HEK293 (cell line): ENCODE results near the gene NOB1.

Experiments used
- CTCF ChIA-PET: fragments of 350-600 bp; formaldehyde crosslinking; extraction: SDS; loops from one replicate; lab custom pipeline; 2021; ENCODE audit warnings: antibody characterized with exemption; lab: Yijun Ruan, JAX
- POLR2A ChIA-PET: fragments of 300-600 bp; formaldehyde crosslinking; extraction: SDS; loops from one replicate; lab custom pipeline; 2020; ENCODE audit warnings: antibody characterized with exemption, inconsistent platforms; lab: Yijun Ruan, JAX
- H3K27ac ChIP-seq: fragments of 200-500 bp; sonication (Bioruptor generic); 2 replicates; pipeline ENCODE4 v1.5.1; 2014; ENCODE audit warnings: low read depth, low read length, control low read depth, inconsistent platforms; ENCODE audit errors: extremely low read depth
- H3K36me3 ChIP-seq, 2 experiments: fragments of 200-500 bp in 1 of 2; sonication (Bioruptor generic) in 1 of 2; 1 replicate in 1 of 2; 2 replicates in 1 of 2; pipeline ENCODE4 v1.5.1; 2014 to 2017; ENCODE audit warnings: inconsistent platforms in 2 of 2, low read length in 2 of 2; ENCODE audit not compliant: control insufficient read depth in 2 of 2, insufficient read depth in 1 of 2
- H3K4me1 ChIP-seq: fragments of 200-500 bp; sonication (Bioruptor generic); 2 replicates; pipeline ENCODE4 v1.5.1; 2014; ENCODE audit warnings: mild to moderate bottlenecking, low read length, inconsistent platforms; ENCODE audit not compliant: control insufficient read depth, insufficient read depth
- H3K4me3 ChIP-seq: 2 replicates; pipeline ENCODE4 v1.5.1; 2011; ENCODE audit warnings: low read depth, mild to moderate bottlenecking, control low read depth, low read length, moderate library complexity
- H3K9me3 ChIP-seq: fragments of 200-500 bp; sonication (Bioruptor generic); 2 replicates; pipeline ENCODE4 v1.5.1; 2014; ENCODE audit warnings: low read depth, low read length, inconsistent platforms; ENCODE audit not compliant: control insufficient read depth, insufficient read depth
- GLIS2 ChIP-seq: fragments of 450-650 bp; formaldehyde crosslinking; IDR thresholded peaks from 2 replicates; pipeline ENCODE4 v1.5.1; 2016; ENCODE audit warnings: missing biosample characterization, missing genetic modification characterization
- HOXC10 ChIP-seq: sonication (generic); formaldehyde crosslinking; IDR thresholded peaks from 2 replicates; pipeline ENCODE4 v1.8.1; 2023; ENCODE audit warnings: mild to moderate bottlenecking, missing genetic modification reagents
- KLF16 ChIP-seq: fragments of 450-650 bp; formaldehyde crosslinking; IDR thresholded peaks from 2 replicates; pipeline ENCODE4 v1.5.1; 2017; ENCODE audit warnings: missing biosample characterization, missing genetic modification characterization
- MEIS1 ChIP-seq: sonication (generic); formaldehyde crosslinking; IDR thresholded peaks from 2 replicates; pipeline ENCODE4 v1.8.1; 2022; ENCODE audit warnings: missing genetic modification reagents, mild to moderate bottlenecking, borderline replicate concordance
- PRDM1 ChIP-seq: fragments of 450-650 bp; formaldehyde crosslinking; IDR thresholded peaks from 2 replicates; pipeline ENCODE4; 2016; ENCODE audit warnings: missing biosample characterization, missing genetic modification characterization
- REPIN1 ChIP-seq: fragments of 450-650 bp; formaldehyde crosslinking; IDR thresholded peaks from 2 replicates; pipeline ENCODE4 v1.5.1; 2017; ENCODE audit warnings: missing biosample characterization, missing genetic modification characterization, low read depth
- SETDB1 ChIP-seq: IDR thresholded peaks from one replicate; pipeline ENCODE4 v1.6.1; 2017; ENCODE audit warnings: mild to moderate bottlenecking, low read length, moderate library complexity, mixed read lengths; ENCODE audit not compliant: insufficient read length
- SP2 ChIP-seq: fragments of 450-650 bp; formaldehyde crosslinking; IDR thresholded peaks from 2 replicates; pipeline ENCODE4 v1.5.1; 2016; ENCODE audit warnings: missing biosample characterization, missing genetic modification characterization
- ZFP3 ChIP-seq: fragments of 450-650 bp; formaldehyde crosslinking; IDR thresholded peaks from 2 replicates; pipeline ENCODE4 v1.5.1; 2016; ENCODE audit warnings: low read depth, missing biosample characterization, missing genetic modification characterization
- ZIC2 ChIP-seq: fragments of 450-650 bp; formaldehyde crosslinking; IDR thresholded peaks from 2 replicates; pipeline ENCODE4 v1.5.1; 2016; ENCODE audit warnings: missing biosample characterization, missing genetic modification characterization
- ZNF133 ChIP-seq: fragments of 450-650 bp; formaldehyde crosslinking; IDR thresholded peaks from 2 replicates; pipeline ENCODE4 v1.5.1; 2016; ENCODE audit warnings: missing biosample characterization, missing genetic modification characterization
- ZNF184 ChIP-seq: fragments of 450-650 bp; IDR thresholded peaks from 2 replicates; pipeline ENCODE4 v1.5.1; 2018; ENCODE audit warnings: missing biosample characterization, mild to moderate bottlenecking, missing genetic modification characterization
- ZNF248 ChIP-seq: fragments of 450-650 bp; formaldehyde crosslinking; IDR thresholded peaks from 2 replicates; pipeline ENCODE4 v1.5.1; 2017; ENCODE audit warnings: missing biosample characterization, missing genetic modification characterization
- ZNF292 ChIP-seq: fragments of 450-650 bp; formaldehyde crosslinking; IDR thresholded peaks from 2 replicates; pipeline ENCODE4 v1.5.1; 2016; ENCODE audit warnings: low read depth, missing biosample characterization, missing genetic modification characterization, borderline replicate concordance
- ZNF311 ChIP-seq: fragments of 450-650 bp; formaldehyde crosslinking; IDR thresholded peaks from 2 replicates; pipeline ENCODE4 v1.5.1; 2017; ENCODE audit warnings: missing biosample characterization, missing genetic modification characterization, borderline replicate concordance
- ZNF433 ChIP-seq: fragments of 450-650 bp; formaldehyde crosslinking; IDR thresholded peaks from 2 replicates; pipeline ENCODE4 v1.5.1; 2016; ENCODE audit warnings: missing biosample characterization, missing genetic modification characterization, low read depth
- ZNF473 ChIP-seq: fragments of 450-650 bp; formaldehyde crosslinking; IDR thresholded peaks from 2 replicates; pipeline ENCODE4 v1.5.1; 2017; ENCODE audit warnings: missing biosample characterization, missing genetic modification characterization
- ZNF514 ChIP-seq: fragments of 450-650 bp; formaldehyde crosslinking; IDR thresholded peaks from 2 replicates; pipeline ENCODE4 v1.5.1; 2016; ENCODE audit warnings: missing biosample characterization, missing genetic modification characterization
- ZNF544 ChIP-seq: fragments of 450-650 bp; formaldehyde crosslinking; IDR thresholded peaks from 2 replicates; pipeline ENCODE4 v1.5.0; 2017; ENCODE audit warnings: missing biosample characterization, missing genetic modification characterization
- ZNF558 ChIP-seq: fragments of 450-650 bp; formaldehyde crosslinking; IDR thresholded peaks from 2 replicates; pipeline ENCODE4 v1.5.1; 2016; ENCODE audit warnings: missing biosample characterization, missing genetic modification characterization
- ZNF560 ChIP-seq: fragments of 450-650 bp; formaldehyde crosslinking; IDR thresholded peaks from 2 replicates; pipeline ENCODE4 v1.5.1; 2017; ENCODE audit warnings: missing biosample characterization, missing genetic modification characterization, borderline replicate concordance
- ZNF621 ChIP-seq: fragments of 450-650 bp; formaldehyde crosslinking; IDR thresholded peaks from 2 replicates; pipeline ENCODE4 v1.5.1; 2017; ENCODE audit warnings: missing biosample characterization, missing genetic modification characterization
- ZNF670 ChIP-seq: fragments of 450-650 bp; formaldehyde crosslinking; IDR thresholded peaks from 2 replicates; pipeline ENCODE4 v1.5.1; 2016; ENCODE audit warnings: missing biosample characterization, missing genetic modification characterization, low read depth
- ZNF76 ChIP-seq: fragments of 450-650 bp; formaldehyde crosslinking; IDR thresholded peaks from 2 replicates; pipeline ENCODE4; 2016; ENCODE audit warnings: low read depth, missing biosample characterization, missing genetic modification characterization, borderline replicate concordance
- ZSCAN30 ChIP-seq: fragments of 450-650 bp; IDR thresholded peaks from 2 replicates; pipeline ENCODE4 v1.5.1; 2018; ENCODE audit warnings: missing biosample characterization, mild to moderate bottlenecking, missing genetic modification characterization, moderate library complexity
- TF ChIP-seq, protein P1 (sequence below): fragments of 450-650 bp; formaldehyde crosslinking; IDR thresholded peaks from 2 replicates; pipeline ENCODE4 v1.5.1; 2017; ENCODE audit warnings: missing biosample characterization, missing genetic modification characterization
- TF ChIP-seq, protein P2 (sequence below): fragments of 450-650 bp; formaldehyde crosslinking; IDR thresholded peaks from 2 replicates; pipeline ENCODE4 v1.5.1; 2016; ENCODE audit warnings: missing biosample characterization, missing genetic modification characterization, borderline replicate concordance
- TF ChIP-seq, protein P3 (sequence below): fragments of 450-650 bp; formaldehyde crosslinking; IDR thresholded peaks from 2 replicates; pipeline ENCODE4 v1.5.1; 2016; ENCODE audit warnings: missing biosample characterization, missing genetic modification characterization

Gene NOB1

GRCh38 chr16:69726313-69727060 lies 28.2 kb downstream of the NOB1 start, which contains the start of gene NQO1 (continued):
- TF ChIP-seq SETDB1 = no peak
- TF ChIP-seq ZNF473 (tag by site-specific recombination) = no peak
- TF ChIP-seq ZNF133 (tag by site-specific recombination) = no peak
- no peak for TF ChIP-seq ZNF670 (tag by site-specific recombination)
- TF ChIP-seq ZSCAN30 (tag by site-specific recombination) = 0 out of 2 replicates have a peak, but pooled peaks have one; percentile 21
- TF ChIP-seq ZNF514 (tag by site-specific recombination) = no peak
- TF ChIP-seq, protein P1, sequence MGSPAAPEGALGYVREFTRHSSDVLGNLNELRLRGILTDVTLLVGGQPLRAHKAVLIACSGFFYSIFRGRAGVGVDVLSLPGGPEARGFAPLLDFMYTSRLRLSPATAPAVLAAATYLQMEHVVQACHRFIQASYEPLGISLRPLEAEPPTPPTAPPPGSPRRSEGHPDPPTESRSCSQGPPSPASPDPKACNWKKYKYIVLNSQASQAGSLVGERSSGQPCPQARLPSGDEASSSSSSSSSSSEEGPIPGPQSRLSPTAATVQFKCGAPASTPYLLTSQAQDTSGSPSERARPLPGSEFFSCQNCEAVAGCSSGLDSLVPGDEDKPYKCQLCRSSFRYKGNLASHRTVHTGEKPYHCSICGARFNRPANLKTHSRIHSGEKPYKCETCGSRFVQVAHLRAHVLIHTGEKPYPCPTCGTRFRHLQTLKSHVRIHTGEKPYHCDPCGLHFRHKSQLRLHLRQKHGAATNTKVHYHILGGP (tag by site-specific recombination) = no peak
- TF ChIP-seq HOXC10 (CRISPR knock-in tag) = no peak
- TF ChIP-seq REPIN1 (tag by site-specific recombination) = no peak

GRCh38 chr16:69725480-69726312 lies 29.0 kb downstream of the NOB1 start:
- no peak overlapping the region; the same call in 1 of the 2 replicates for H3K27ac ChIP-seq
- H3K4me3 ChIP-seq = peak overlapping the region; percentile 15
- H3K36me3 ChIP-seq = no peaks in the 10 kb centered on the region
- TF ChIP-seq ZNF621 (tag by site-specific recombination) (no peak), ZNF433 (tag by site-specific recombination) (no peak), ZNF311 (tag by site-specific recombination) (no peak), ZNF248 (tag by site-specific recombination) (no peak), ZFP3 (tag by site-specific recombination) (no peak), ZNF558 (tag by site-specific recombination) (no peak), SP2 (no peak), ZNF560 (tag by site-specific recombination) (no peak), ZNF184 (tag by site-specific recombination) (no peak), ZNF544 (tag by site-specific recombination) (no peak), ZNF292 (tag by site-specific recombination) (no peak), GLIS2 (tag by site-specific recombination) (no peak), MEIS1 (no peak), PRDM1 (tag by site-specific recombination) (no peak), ZNF76 (tag by site-specific recombination) (no peak), KLF16 (tag by site-specific recombination) (no peak), ZIC2 (tag by site-specific recombination) (no peak)
- TF ChIP-seq, protein P2, sequence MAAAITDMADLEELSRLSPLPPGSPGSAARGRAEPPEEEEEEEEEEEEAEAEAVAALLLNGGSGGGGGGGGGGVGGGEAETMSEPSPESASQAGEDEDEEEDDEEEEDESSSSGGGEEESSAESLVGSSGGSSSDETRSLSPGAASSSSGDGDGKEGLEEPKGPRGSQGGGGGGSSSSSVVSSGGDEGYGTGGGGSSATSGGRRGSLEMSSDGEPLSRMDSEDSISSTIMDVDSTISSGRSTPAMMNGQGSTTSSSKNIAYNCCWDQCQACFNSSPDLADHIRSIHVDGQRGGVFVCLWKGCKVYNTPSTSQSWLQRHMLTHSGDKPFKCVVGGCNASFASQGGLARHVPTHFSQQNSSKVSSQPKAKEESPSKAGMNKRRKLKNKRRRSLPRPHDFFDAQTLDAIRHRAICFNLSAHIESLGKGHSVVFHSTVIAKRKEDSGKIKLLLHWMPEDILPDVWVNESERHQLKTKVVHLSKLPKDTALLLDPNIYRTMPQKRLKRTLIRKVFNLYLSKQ (tag by site-specific recombination) = no peak
- TF ChIP-seq, protein P1 (tag by site-specific recombination) = no peak
- TF ChIP-seq, protein P3, sequence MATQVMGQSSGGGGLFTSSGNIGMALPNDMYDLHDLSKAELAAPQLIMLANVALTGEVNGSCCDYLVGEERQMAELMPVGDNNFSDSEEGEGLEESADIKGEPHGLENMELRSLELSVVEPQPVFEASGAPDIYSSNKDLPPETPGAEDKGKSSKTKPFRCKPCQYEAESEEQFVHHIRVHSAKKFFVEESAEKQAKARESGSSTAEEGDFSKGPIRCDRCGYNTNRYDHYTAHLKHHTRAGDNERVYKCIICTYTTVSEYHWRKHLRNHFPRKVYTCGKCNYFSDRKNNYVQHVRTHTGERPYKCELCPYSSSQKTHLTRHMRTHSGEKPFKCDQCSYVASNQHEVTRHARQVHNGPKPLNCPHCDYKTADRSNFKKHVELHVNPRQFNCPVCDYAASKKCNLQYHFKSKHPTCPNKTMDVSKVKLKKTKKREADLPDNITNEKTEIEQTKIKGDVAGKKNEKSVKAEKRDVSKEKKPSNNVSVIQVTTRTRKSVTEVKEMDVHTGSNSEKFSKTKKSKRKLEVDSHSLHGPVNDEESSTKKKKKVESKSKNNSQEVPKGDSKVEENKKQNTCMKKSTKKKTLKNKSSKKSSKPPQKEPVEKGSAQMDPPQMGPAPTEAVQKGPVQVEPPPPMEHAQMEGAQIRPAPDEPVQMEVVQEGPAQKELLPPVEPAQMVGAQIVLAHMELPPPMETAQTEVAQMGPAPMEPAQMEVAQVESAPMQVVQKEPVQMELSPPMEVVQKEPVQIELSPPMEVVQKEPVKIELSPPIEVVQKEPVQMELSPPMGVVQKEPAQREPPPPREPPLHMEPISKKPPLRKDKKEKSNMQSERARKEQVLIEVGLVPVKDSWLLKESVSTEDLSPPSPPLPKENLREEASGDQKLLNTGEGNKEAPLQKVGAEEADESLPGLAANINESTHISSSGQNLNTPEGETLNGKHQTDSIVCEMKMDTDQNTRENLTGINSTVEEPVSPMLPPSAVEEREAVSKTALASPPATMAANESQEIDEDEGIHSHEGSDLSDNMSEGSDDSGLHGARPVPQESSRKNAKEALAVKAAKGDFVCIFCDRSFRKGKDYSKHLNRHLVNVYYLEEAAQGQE (tag by site-specific recombination) = no peak
- ChIA-PET POLR2A (interaction anchor here (1.3 to 2.2 kb wide), 2 partner anchors 11 to 29 kb away, joined by 9 to 10 read pairs; partner anchors contain the start of gene NOB1), CTCF (interaction anchor here (1.3 to 2.5 kb wide), 3 partner anchors 17 to 29 kb away, joined by 5 to 13 read pairs (median 6); partner anchors contain the start of gene NOB1)
- no peaks in the 10 kb centered on the region; the same call in 1 of the 2 replicates for H3K4me1 ChIP-seq
- H3K9me3 ChIP-seq = no peaks in the 10 kb centered on the region
